GM19455 (cell line): ENCODE results near the gene HEXD.
"Not testable (repeated sequence)": the region's sequence is repeated elsewhere in the genome, so short reads cannot be mapped to it uniquely, and the experiment has no call there.

Source experiments
- ATAC-seq: cut with Tn5 transposase; IDR thresholded peaks from one replicate; pipeline ENCODE4 v1.9.1; 2021; ENCODE audit not compliant: unreplicated experiment

Gene HEXD

GRCh38 chr17:82396601-82397435 is 21.3 kb upstream of the HEXD start:
- ATAC-seq = no peak

- no peak for ATAC-seq
Observed at GRCh38 chr17:82397449-82398335, 20.5 kb upstream of the HEXD start.

GRCh38 chr17:82399041-82399441 is 19.1 kb upstream of the HEXD start:
- ATAC-seq = no peak

- no peak for ATAC-seq
Observed at GRCh38 chr17:82399601-82400101, 18.5 kb upstream of the HEXD start.

GRCh38 chr17:82400206-82400605 is 17.9 kb upstream of the HEXD start:
- ATAC-seq = no peak

GRCh38 chr17:82400830-82401229 is 17.3 kb upstream of the HEXD start:
- ATAC-seq = no peak

GRCh38 chr17:82402865-82403264 is 15.3 kb upstream of the HEXD start:
- no peak for ATAC-seq

- ATAC-seq = no peak
Observed at GRCh38 chr17:82403662-82404660, 14.2 kb upstream of the HEXD start.

GRCh38 chr17:82405051-82405450 is 13.1 kb upstream of the HEXD start:
- no peak for ATAC-seq

GRCh38 chr17:82406131-82406671 is 11.9 kb upstream of the HEXD start:
- ATAC-seq = no peak

GRCh38 chr17:82407255-82407654 is 10.9 kb upstream of the HEXD start:
- no peak for ATAC-seq

- ATAC-seq = no peak
Observed at GRCh38 chr17:82408288-82408937, 9.7 kb upstream of the HEXD start.

- no peak for ATAC-seq
Observed at GRCh38 chr17:82408938-82409318, 9.2 kb upstream of the HEXD start.

GRCh38 chr17:82410014-82410716 is 8.0 kb upstream of the HEXD start:
- no peak for ATAC-seq

GRCh38 chr17:82411396-82412053 is 6.6 kb upstream of the HEXD start:
- no peak for ATAC-seq

GRCh38 chr17:82412081-82412480 is 6.1 kb upstream of the HEXD start:
- not testable (repeated sequence) for ATAC-seq

- no peak for ATAC-seq
Observed at GRCh38 chr17:82412535-82413520, 5.3 kb upstream of the HEXD start.
